Left ventricle myocardium inferior (tissue), 1 donor: Measurements from ENCODE around the gene SDK1. TPM values are rescaled to one million over a fixed set of nuclear protein-coding genes. Genes with fewer than 3 reads are reported as not detected.

ENCODE experiments used
- DNase-seq: peaks from one replicate; pipeline ENCODE4 v3.0.0-alpha.2; 2020
- H3K27ac ChIP-seq: fragments of 200-600 bp; replicated peaks from 2 replicates; pipeline ENCODE4 v1.8.0; 2021
- H3K27me3 ChIP-seq: fragments of 200-600 bp; 2 replicates; pipeline ENCODE4 v1.8.0; 2021; ENCODE audit warnings: low read depth
- H3K36me3 ChIP-seq: fragments of 200-600 bp; 2 replicates; pipeline ENCODE4 v1.8.0; 2021
- H3K4me1 ChIP-seq: fragments of 200-600 bp; 2 replicates; pipeline ENCODE4 v1.8.0; 2021
- H3K4me3 ChIP-seq: fragments of 200-600 bp; 2 replicates; pipeline ENCODE4 v1.8.0; 2021; ENCODE audit warnings: mild to moderate bottlenecking, moderate library complexity
- H3K9me3 ChIP-seq: fragments of 200-600 bp; replicated peaks from 2 replicates; pipeline ENCODE4 v1.8.0; 2021
- intact Hi-C: fragments of 100-400 bp; cut with micrococcal nuclease; formaldehyde crosslinking; loops from one replicate; pipeline ENCODE4 v1.11.0; 2022
- total RNA-seq: library from RNA; stranded (reverse); fragmentation: NEBNext Ultra II Directional; extraction: Animal tissue kit (Norgen Biotek cat#: 25700); gene quantifications from one replicate; pipeline ENCODE4 v1.2.1, GENCODE V29; 2021
- TF ChIP-seq, protein P1 (sequence below): fragments of 200-600 bp; IDR thresholded peaks from 2 replicates; pipeline ENCODE4 v1.8.0; 2021; ENCODE audit warnings: antibody characterized with exemption, mild to moderate bottlenecking, borderline replicate concordance
- donor health status: DM: no; HTN: yes; CAD: no; lungs with severe emphysema.

Gene SDK1
- total RNA-seq, 1 donor from 2014 or later = 1.3 TPM

DNA sequence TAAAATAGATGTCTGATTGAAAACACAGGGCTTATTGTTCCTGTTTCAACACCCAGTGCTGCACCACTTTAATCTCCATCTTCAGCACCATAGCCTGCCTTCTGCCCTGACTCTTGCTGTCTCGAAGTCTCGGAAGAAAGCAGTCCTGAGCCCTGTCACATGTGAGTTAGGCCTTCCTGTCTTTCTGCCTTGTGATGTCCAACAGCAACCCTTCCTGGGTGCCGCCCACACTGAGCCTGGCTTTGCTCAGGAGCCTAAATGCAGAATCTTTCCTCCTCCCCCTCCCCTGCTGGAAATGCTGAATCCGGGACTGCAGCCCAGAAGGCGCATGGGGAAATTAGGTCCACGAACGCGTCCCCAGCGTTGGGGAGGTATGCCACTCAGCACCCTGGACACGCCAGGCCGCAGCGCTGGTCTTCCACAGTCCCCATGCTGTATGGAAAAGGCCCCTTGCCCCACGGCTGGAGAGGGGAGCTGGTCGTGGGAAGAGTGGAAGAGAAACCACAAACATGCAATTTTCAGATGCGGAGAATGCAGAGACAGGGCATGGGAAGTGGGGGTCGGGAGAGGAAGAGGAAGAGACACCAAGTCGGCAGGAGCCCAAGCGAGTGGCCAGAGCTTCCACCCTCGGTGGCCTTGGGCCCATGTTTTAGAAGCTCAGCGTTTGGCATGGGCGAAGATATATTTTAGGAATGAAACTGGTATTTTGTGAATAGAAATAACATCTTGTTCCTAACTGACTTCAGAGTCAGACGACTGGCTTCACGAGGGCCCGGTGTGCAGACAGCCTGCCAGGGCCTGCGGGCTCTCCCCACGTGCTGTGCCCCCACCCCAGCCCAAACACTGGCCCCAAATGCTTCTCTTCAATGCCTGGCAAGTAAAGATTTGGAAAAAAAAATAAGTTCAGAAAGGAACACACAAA, 724.9 kb downstream of the SDK1 start:
- Histone ChIP-seq H3K27me3 (no peaks in the 10 kb centered on the region), H3K27ac (no peak overlapping the region), H3K4me3 (no peak overlapping the region), H3K36me3 (no peaks in the 10 kb centered on the region), H3K9me3 (no peaks in the 10 kb centered on the region), H3K4me1 (no peaks in the 10 kb centered on the region)
- intact Hi-C loops = no loop called here
- no peak for DNase-seq
- TF ChIP-seq, protein P1, sequence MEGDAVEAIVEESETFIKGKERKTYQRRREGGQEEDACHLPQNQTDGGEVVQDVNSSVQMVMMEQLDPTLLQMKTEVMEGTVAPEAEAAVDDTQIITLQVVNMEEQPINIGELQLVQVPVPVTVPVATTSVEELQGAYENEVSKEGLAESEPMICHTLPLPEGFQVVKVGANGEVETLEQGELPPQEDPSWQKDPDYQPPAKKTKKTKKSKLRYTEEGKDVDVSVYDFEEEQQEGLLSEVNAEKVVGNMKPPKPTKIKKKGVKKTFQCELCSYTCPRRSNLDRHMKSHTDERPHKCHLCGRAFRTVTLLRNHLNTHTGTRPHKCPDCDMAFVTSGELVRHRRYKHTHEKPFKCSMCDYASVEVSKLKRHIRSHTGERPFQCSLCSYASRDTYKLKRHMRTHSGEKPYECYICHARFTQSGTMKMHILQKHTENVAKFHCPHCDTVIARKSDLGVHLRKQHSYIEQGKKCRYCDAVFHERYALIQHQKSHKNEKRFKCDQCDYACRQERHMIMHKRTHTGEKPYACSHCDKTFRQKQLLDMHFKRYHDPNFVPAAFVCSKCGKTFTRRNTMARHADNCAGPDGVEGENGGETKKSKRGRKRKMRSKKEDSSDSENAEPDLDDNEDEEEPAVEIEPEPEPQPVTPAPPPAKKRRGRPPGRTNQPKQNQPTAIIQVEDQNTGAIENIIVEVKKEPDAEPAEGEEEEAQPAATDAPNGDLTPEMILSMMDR = no peak

DNA sequence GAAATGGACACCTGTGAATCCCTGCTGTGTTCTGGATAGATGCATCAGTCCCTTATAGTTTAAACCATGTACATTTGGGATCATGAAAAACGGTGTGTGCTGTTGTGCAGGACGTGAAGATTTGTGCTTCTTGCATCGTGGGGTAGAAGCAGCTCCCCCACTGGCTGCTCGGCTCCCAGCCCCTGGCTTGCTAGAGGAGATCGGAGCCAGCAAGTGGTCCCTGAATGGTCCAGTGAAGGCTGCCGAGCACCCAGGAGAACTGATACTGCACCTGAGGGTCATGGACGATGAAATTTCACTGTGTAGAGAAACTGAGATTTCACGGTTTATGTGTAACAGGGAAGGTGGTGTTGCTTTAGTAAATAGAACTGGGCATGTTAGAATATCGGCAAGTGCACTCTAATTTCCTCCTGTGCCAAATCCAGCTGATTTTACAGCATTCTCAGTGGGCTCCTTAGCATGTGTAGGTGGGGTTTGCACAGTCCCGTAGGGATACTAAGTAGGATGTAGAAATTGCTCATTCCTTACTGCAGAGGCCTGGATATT, 726.0 kb downstream of the SDK1 start:
- H3K36me3 ChIP-seq = no peaks in the 10 kb centered on the region
- H3K4me1 ChIP-seq = no peaks in the 10 kb centered on the region
- intact Hi-C loops = no loop called here
- no peaks in the 10 kb centered on the region for H3K9me3 ChIP-seq
- no peak overlapping the region for H3K4me3 ChIP-seq
- no peak overlapping the region for H3K27ac ChIP-seq
- DNase-seq = no peak
- no peaks in the 10 kb centered on the region for H3K27me3 ChIP-seq
- TF ChIP-seq, protein P1 = no peak

DNA sequence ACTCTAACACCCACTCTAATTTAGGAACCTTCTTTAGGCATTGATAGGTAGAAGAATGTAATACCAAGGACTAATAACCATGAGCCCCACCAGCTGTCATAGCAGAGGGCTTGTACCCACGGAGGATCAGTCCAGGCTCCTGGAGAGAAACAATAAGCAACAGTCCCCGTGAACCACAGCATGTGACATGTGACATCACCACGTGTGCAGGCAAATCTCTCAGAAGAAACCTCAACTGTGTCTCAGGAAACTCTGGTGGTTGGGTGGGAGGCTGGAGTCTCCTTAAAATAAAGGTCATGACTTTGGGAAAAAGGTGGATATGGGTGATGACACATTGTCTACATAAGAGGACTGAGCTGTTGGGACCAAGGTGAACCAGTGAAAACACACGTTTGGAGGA, 727.2 kb downstream of the SDK1 start:
- TF ChIP-seq, protein P1 = no peak
- Histone ChIP-seq H3K9me3 (no peaks in the 10 kb centered on the region), H3K4me1 (no peaks in the 10 kb centered on the region), H3K27ac (no peak overlapping the region), H3K27me3 (no peaks in the 10 kb centered on the region), H3K36me3 (no peaks in the 10 kb centered on the region), H3K4me3 (no peak overlapping the region)
- intact Hi-C loops = no loop called here
- no peak for DNase-seq

DNA sequence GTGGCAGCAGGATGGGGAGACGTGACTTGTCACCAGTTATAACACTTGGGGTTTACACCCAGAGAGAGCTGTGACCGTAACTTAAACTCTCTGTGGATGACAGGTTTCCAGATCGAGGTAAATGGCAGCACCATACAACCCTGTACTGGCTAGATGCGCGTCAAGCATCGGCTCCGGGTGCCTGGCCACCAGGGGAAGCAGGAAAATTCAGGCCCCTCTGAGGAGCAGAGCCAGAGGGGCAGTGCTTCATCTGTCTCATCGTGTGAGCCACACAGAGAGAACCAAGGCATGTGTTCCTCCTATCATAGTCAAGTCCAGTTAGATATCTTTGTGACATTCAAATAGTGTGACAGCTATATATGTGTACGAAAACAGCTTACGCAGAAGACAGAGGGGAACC, 728.9 kb downstream of the SDK1 start:
- Histone ChIP-seq H3K9me3 (no peaks in the 10 kb centered on the region), H3K27ac (no peak overlapping the region), H3K27me3 (no peaks in the 10 kb centered on the region), H3K4me1 (no peaks in the 10 kb centered on the region), H3K36me3 (no peaks in the 10 kb centered on the region), H3K4me3 (no peak overlapping the region)
- no peak for DNase-seq
- intact Hi-C loops = no loop called here
- TF ChIP-seq, protein P1 = no peak

DNA sequence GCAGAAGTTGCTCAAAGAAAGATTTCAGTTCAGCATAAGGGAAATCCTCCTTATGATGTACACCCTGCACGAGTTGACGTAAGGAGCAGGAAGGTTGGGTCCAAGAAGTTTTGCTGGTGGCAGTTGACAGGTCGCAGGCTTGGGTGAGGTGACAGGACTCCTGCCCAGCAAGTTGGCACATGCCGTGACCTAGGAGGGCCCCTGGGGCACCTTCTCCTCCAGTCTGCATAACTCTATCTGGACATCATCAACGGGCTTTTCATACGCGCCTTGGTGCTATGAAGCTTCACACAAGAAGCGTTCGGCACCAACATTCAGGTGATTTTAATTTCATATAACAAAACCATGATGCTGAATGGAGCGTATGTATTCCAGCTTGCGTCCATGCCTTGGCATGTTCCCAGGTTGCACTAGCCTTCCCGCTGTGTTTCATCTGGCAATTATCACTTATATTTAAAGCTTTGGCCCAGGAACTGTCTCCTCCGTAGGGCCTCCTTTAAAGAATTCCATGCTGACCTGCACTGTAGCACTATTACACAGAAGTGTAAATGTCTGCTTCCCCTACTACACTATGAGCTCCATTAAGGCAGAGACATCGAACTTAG, 729.4 kb downstream of the SDK1 start:
- no peak overlapping the region for H3K27ac ChIP-seq
- intact Hi-C loops = no loop called here
- H3K27me3 ChIP-seq = no peaks in the 10 kb centered on the region
- no peaks in the 10 kb centered on the region for H3K9me3 ChIP-seq
- no peaks in the 10 kb centered on the region for H3K36me3 ChIP-seq
- TF ChIP-seq, protein P1 = no peak
- DNase-seq = no peak
- H3K4me1 ChIP-seq = no peaks in the 10 kb centered on the region
- no peak overlapping the region for H3K4me3 ChIP-seq
